OCI-LY1 (cell line): ENCODE measurements around the gene CCDC92.
"Not testable (repeated sequence)": the region's sequence is repeated elsewhere in the genome, so short reads cannot be mapped to it uniquely, and the experiment has no call there.

Source experiments
- H2AFZ ChIP-seq: fragments of 200-600 bp; sonication (generic), shearing (Covaris generic); 2 replicates; pipeline ENCODE4 v1.6.0; 2014; ENCODE audit warnings: antibody characterized with exemption, mild to moderate bottlenecking, low read length
- H3F3A ChIP-seq: fragments of 200-600 bp; sonication (generic), shearing (Covaris generic); 2 replicates; pipeline ENCODE4 v1.6.0; 2014; ENCODE audit warnings: mild to moderate bottlenecking, antibody characterized with exemption, low read length, moderate library complexity; ENCODE audit not compliant: insufficient read depth
- H3K27ac ChIP-seq: fragments of 200-600 bp; sonication (generic); 2 replicates; pipeline ENCODE4 v1.5.1; 2014; ENCODE audit warnings: low read length, mixed run types, mild to moderate bottlenecking, low read depth; ENCODE audit not compliant: poor library complexity, severe bottlenecking
- H3K27me3 ChIP-seq: fragments of 200-600 bp; sonication (generic); 2 replicates; pipeline ENCODE4 v1.6.0; 2014; ENCODE audit warnings: antibody characterized with exemption, mild to moderate bottlenecking, low read length, moderate library complexity; ENCODE audit not compliant: insufficient read depth
- H3K36me3 ChIP-seq: fragments of 200-600 bp; sonication (generic); 2 replicates; pipeline ENCODE4 v1.6.1; 2014; ENCODE audit warnings: mild to moderate bottlenecking, antibody characterized with exemption, low read length, moderate library complexity, mixed read lengths; ENCODE audit not compliant: insufficient read depth
- H3K4me1 ChIP-seq: fragments of 200-600 bp; sonication (generic); 2 replicates; pipeline ENCODE4 v1.5.1; 2014; ENCODE audit warnings: mild to moderate bottlenecking, low read length, moderate library complexity; ENCODE audit not compliant: insufficient read depth, severe bottlenecking
- H3K4me2 ChIP-seq: fragments of 200-600 bp; sonication (generic), shearing (Covaris generic); 2 replicates; pipeline ENCODE4 v1.6.1; 2014; ENCODE audit warnings: low read length
- H3K4me3 ChIP-seq: fragments of 200-600 bp; sonication (generic); 2 replicates; pipeline ENCODE4 v1.5.1; 2014; ENCODE audit warnings: low read length, low read depth, mild to moderate bottlenecking, mixed read lengths; ENCODE audit not compliant: poor library complexity, severe bottlenecking
- H3K79me2 ChIP-seq: fragments of 200-600 bp; shearing (Covaris generic); 2 replicates; pipeline ENCODE4 v1.6.1; 2016; ENCODE audit warnings: mixed run types, low read length, mixed read lengths; ENCODE audit not compliant: insufficient read depth
- H3K9ac ChIP-seq: fragments of 200-600 bp; sonication (generic), shearing (Covaris generic); 2 replicates; pipeline ENCODE4 v1.6.1; 2014; ENCODE audit warnings: mild to moderate bottlenecking, low read length, mixed read lengths
- H3K9me2 ChIP-seq: fragments of 200-600 bp; sonication (generic), shearing (Covaris generic); 2 replicates; pipeline ENCODE4 v1.6.1; 2014; ENCODE audit warnings: low read depth, mild to moderate bottlenecking, low read length, mixed read lengths
- H3K9me3 ChIP-seq: fragments of 200-600 bp; shearing (Covaris generic); 2 replicates; pipeline ENCODE4 v1.6.1; 2014; ENCODE audit warnings: low read length, mixed read lengths
- H4K20me1 ChIP-seq: fragments of 200-600 bp; sonication (generic), shearing (Covaris generic); 2 replicates; pipeline ENCODE4 v1.6.0; 2016; ENCODE audit warnings: mild to moderate bottlenecking, low read length; ENCODE audit not compliant: insufficient read depth
- EZH2 ChIP-seq: fragments of 200-600 bp; sonication (generic), shearing (Covaris generic); IDR thresholded peaks from 2 replicates; pipeline ENCODE4 v1.8.0; 2017; ENCODE audit warnings: borderline replicate concordance, mixed run types, mild to moderate bottlenecking, antibody characterized with exemption, low read length, moderate library complexity, mixed read lengths
- TF ChIP-seq, protein P1 (sequence below): fragments of 200-600 bp; sonication (generic), shearing (Covaris generic); IDR thresholded peaks from 2 replicates; pipeline ENCODE4 v1.5.1; 2017; ENCODE audit warnings: mild to moderate bottlenecking, antibody characterized with exemption, low read length, moderate library complexity, mixed read lengths

The CCDC92 gene

DNA sequence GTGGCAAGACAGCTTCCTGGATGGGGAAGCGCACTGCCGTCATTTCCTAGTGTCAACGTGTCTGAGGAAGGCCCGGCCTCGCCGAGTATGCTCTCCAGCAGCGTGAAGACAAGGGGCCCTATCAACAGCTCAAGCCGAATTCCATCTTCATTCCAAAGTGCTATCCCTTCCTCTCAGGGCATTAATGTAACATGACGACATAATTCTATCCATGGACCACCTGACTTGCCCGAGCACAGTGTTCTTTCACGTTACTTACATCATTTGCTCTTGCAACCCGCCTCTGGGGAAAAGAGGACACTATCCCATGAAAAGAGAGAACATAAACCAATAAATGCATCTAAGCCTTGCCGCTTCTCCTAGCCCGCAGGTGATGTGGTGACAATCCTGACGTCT lies 22.9 kb downstream of the CCDC92 start:
- Histone ChIP-seq H3K9ac (no peak overlapping the region), H3K79me2 (no peaks in the 10 kb centered on the region), H3F3A (no peaks in the 10 kb centered on the region), H3K9me3 (no peaks in the 10 kb centered on the region), H3K27ac (no peak overlapping the region), H3K4me2 (no peak overlapping the region), H2AFZ (no peak overlapping the region), H3K27me3 (no peaks in the 10 kb centered on the region), H3K9me2 (no peaks in the 10 kb centered on the region), H4K20me1 (no peaks in the 10 kb centered on the region), H3K36me3 (no peaks in the 10 kb centered on the region), H3K4me1 (no peaks in the 10 kb centered on the region), H3K4me3 (no peak overlapping the region)
- TF ChIP-seq EZH2 = no peak
- TF ChIP-seq, protein P1, sequence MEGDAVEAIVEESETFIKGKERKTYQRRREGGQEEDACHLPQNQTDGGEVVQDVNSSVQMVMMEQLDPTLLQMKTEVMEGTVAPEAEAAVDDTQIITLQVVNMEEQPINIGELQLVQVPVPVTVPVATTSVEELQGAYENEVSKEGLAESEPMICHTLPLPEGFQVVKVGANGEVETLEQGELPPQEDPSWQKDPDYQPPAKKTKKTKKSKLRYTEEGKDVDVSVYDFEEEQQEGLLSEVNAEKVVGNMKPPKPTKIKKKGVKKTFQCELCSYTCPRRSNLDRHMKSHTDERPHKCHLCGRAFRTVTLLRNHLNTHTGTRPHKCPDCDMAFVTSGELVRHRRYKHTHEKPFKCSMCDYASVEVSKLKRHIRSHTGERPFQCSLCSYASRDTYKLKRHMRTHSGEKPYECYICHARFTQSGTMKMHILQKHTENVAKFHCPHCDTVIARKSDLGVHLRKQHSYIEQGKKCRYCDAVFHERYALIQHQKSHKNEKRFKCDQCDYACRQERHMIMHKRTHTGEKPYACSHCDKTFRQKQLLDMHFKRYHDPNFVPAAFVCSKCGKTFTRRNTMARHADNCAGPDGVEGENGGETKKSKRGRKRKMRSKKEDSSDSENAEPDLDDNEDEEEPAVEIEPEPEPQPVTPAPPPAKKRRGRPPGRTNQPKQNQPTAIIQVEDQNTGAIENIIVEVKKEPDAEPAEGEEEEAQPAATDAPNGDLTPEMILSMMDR = no peak

DNA sequence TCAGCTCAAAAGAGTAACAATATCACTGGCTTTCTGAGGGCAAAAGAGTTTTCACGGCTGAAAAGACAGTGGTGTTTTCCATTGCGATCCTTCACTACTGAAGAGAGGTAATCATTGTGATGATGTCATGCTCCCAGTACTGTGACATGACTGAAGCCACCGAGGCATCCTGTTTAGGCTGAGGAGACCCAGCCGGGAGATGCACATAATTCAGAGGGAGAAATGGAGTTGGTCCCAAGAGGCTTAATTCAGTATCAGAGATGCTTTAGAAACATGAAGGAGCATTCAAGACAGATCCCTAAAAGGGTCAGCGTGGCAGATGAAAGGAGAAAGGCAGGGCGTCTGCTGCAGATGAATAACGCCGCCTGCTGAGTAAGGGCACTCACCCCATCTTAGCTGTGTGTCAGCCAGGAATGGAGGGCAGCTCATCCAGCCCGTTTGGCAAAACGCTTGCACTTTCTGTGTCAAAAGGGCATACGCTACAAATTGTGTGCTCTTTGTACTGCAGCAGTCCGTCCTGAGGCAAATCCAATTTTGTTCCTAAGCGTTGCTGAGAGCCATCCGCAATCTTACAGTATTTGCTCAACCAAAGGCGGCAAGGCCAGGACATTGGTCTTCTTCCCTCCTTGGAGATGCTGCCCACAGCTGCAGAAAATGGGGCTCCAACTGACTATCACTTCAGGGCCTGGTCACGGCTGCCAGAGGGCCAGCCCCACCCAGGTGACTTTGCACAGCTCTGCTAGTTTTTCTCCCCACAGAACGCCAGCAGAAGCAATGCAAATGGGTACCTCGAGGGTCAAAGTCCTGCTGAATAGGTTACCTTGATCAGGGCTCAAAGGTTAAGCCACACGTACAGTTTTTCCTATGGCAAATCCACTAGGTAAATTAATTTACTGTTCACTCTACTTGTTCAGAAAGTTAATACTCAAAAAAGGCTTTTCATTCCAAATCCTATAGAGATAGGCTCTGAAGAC lies 23.5 kb downstream of the CCDC92 start:
- Histone ChIP-seq H3F3A (no peaks in the 10 kb centered on the region), H2AFZ (no peak overlapping the region), H3K4me3 (no peak overlapping the region), H3K9me2 (no peaks in the 10 kb centered on the region), H3K4me2 (no peak overlapping the region), H3K9me3 (no peaks in the 10 kb centered on the region), H3K4me1 (no peaks in the 10 kb centered on the region), H4K20me1 (no peaks in the 10 kb centered on the region), H3K36me3 (no peaks in the 10 kb centered on the region), H3K9ac (no peak overlapping the region), H3K27me3 (no peaks in the 10 kb centered on the region), H3K27ac (no peak overlapping the region), H3K79me2 (no peaks in the 10 kb centered on the region)
- TF ChIP-seq EZH2 = no peak
- TF ChIP-seq, protein P1 = no peak

DNA sequence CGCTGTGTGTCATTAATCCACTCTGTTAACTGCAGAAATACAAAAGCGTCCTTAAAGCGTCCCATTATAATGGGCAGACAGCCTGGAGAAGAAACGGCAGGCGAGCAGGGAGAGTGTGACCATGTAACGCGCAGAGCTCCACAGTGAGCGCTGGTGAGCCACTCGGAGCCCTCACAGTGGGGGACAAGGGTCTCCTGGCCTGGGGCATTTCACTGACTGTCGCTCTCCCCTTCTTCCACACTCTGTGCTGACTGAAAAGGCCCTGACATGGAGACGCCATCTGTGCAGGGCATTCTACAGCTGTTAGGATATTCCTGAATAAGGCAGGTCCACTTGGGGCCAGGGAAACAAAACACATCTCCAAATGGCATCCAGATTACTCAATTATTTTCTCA lies 24.2 kb downstream of the CCDC92 start:
- no peaks in the 10 kb centered on the region for H3K9me3 ChIP-seq
- no peak overlapping the region for H3K4me2 ChIP-seq
- H3K36me3 ChIP-seq = no peaks in the 10 kb centered on the region
- H3K9ac ChIP-seq = no peak overlapping the region
- H3K27me3 ChIP-seq = no peaks in the 10 kb centered on the region
- H3K9me2 ChIP-seq = no peaks in the 10 kb centered on the region
- H3K4me3 ChIP-seq = no peak overlapping the region
- no peak overlapping the region for H2AFZ ChIP-seq
- no peaks in the 10 kb centered on the region for H3F3A ChIP-seq
- no peak overlapping the region for H3K27ac ChIP-seq
- no peak for TF ChIP-seq EZH2
- TF ChIP-seq, protein P1 = no peak
- no peaks in the 10 kb centered on the region for H3K4me1 ChIP-seq
- no peaks in the 10 kb centered on the region for H4K20me1 ChIP-seq
- H3K79me2 ChIP-seq = no peaks in the 10 kb centered on the region

DNA sequence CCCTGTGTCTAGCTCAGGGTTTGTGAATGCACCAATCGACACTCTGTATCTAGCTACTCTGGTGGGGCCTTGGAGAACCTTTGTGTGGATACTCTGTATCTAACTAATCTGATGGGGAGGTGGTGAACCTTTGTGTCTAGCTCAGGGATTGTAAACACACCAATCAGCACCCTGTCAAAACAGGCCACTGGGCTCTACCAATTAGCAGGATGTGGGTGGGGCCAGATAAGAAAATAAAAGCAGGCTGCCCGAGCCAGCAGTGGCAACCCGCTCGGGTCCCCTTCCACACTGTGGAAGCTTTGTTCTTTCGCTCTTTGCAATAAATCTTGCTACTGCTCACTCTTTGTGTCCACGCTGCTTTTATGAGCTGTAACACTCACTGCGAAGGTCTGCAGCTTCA lies 25.1 kb downstream of the CCDC92 start:
- H3K79me2 ChIP-seq, H3K9ac ChIP-seq, H3F3A ChIP-seq, H3K4me2 ChIP-seq, H3K27me3 ChIP-seq, H3K9me3 ChIP-seq, H3K36me3 ChIP-seq, H3K27ac ChIP-seq, H3K4me3 ChIP-seq, H4K20me1 ChIP-seq, H3K4me1 ChIP-seq, H2AFZ ChIP-seq, H3K9me2 ChIP-seq: not testable (repeated sequence)

DNA sequence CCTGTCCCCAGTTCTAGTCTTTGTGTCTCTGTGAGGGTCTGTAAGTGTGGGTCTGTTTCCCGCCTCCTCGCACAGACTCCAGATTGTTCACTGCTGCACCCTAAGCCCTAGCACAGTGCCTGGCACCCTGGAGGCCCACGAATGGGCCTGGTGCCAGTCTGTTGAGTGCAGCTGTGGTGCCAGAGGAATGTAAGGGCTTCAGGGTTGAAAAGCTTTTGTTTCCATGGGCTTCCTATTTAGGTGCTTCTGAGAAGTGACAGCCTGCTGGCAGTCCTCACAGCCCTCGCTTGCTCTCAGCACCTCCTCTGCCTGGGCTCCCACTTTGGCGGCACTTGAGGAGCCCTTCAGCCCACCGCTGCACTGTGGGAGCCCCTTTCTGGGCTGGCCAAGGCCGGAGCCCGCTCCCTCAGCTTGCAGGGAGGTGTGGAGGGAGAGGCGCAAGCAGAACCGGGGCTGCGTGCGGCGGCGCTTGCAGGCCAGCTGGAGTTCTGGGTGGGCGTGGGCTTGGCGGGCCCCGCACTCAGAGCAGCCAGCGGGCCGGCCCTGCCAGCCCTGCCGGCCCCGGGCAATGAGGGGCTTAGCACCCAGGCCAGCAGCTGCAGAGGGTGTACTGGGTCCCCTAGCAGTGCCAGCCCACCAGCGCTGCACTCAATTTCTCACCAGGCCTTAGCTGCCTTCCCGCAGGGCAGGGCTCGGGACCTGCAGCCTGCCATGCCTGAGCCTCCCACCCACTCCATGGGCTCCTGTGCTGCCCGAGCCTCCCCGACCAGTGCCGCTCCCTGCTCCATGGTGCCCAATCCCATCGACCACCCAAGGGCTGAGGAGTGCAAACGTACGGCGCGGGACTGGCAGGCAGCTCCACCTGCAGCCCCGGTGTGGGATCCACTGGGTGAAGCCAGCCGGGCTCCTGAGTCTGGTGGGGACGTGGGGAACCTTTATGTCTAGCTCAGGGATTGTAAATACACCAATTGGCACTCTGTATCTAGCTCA lies 25.8 kb downstream of the CCDC92 start:
- H3K4me2 ChIP-seq, H3F3A ChIP-seq, H3K9me3 ChIP-seq, H3K36me3 ChIP-seq, H3K4me1 ChIP-seq, H3K9ac ChIP-seq, H2AFZ ChIP-seq, H3K27ac ChIP-seq, H3K9me2 ChIP-seq, H3K4me3 ChIP-seq, H3K27me3 ChIP-seq, H4K20me1 ChIP-seq, H3K79me2 ChIP-seq: not testable (repeated sequence)
